ENCODE data around the gene GAPDHS. TPM values are rescaled to one million over a fixed set of nuclear protein-coding genes. Genes with fewer than 3 reads are reported as not detected.

The GAPDHS gene
- total and polyA plus RNA-seq, 2 experiments from 2014 or later = not detected

DNA sequence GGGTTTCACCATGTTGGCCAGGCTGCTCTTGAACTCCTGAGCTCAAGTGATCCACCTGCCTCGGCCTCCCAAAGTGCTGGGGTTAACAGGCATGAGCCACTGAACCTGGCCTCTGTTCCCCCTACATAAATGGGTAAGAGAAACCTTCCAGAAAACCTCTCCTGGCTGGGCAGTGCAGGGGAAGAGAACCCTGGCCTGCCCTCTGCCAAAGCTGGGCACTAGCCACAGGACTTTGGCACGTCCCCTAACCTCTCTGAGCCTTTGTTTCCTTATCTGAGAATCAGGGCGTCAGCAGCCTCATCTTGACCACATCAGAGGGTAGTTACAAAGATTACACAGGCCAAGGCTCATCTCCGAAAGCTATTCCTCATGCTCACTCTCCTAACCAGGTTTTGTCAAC is 7.4 kb upstream of the GAPDHS start:
- no peak overlapping the region for H3K4me3 ChIP-seq
- H3K4me1 ChIP-seq (ENCODE audit: insufficient read depth) = no peaks in the 10 kb centered on the region
- TF ChIP-seq EZH2 (IDR thresholded peaks at IDR 0.05; ENCODE audit: borderline replicate concordance) = no peak
- TF ChIP-seq CTCF (IDR thresholded peaks at IDR 0.05; ENCODE audit: poor library complexity) = no peak
- TF ChIP-seq EZH2phosphoT487 (IDR thresholded peaks at IDR 0.05; ENCODE audit: low read depth, severe bottlenecking, unreplicated experiment) = no peak
- no peaks in the 10 kb centered on the region for H3K79me2 ChIP-seq
- no peaks in the 10 kb centered on the region for H4K20me1 ChIP-seq (ENCODE audit: insufficient read depth, poor library complexity, severe bottlenecking)
- H2AFZ ChIP-seq = no peak overlapping the region
- H3K27me3 ChIP-seq = peaks cover 7% of the 10 kb centered on the region
- 71% methylated on average over 4 of the region's 4 CpGs for WGBS (ENCODE audit: low lambda C conversion rate, missing lambda C conversion rate)
- H3K4me2 ChIP-seq = no peak overlapping the region
- H3K36me3 ChIP-seq (replicated peaks; ENCODE audit: insufficient read depth, low read depth) = no peaks in the 10 kb centered on the region
- no peaks in the 10 kb centered on the region for H3K9me2 ChIP-seq (replicated peaks; ENCODE audit: insufficient read depth)
- no peak overlapping the region for H3K27ac ChIP-seq
- no peaks in the 10 kb centered on the region for H3K9me3 ChIP-seq (ENCODE audit: low read depth)
- no peak for DNase-seq (ENCODE audit: low spot score)

DNA sequence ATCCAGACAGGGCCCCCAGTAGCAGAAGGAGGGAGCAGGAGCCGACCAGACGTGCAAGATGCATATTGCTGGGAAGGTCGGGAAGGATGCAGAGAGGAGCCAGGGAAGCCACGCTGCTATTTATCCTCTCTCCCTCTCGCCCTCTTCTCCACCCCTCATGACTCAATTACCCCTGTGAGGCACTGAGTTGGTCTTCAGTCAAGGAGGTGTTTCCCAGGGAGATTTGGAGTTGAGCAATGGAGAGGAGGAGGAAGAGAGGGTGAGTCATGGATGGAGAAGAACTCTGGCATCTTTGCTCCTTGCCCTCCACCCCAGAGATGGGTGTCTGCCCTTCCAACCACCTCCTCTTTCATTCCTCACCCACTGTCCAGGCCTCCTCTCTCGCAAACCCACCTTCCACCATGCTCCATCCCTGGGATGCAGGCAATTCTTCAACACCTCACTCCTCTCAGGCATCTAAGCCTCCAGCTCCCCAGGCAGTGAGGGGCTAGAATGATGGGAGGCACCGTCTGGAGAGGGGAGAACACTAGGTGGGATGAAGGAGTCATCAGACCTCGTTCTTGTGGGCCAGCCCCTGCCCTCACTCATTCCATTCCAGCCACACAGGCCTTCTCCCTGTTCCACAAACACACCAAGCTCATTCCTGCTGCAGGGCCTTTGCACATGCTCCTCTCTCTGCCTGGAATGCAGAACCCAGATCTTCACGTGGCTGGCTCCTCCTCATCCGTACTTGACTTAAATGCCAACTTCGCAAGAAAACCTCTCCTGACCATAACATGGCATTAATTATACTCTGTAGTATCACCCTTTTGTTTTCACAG is 4.8 kb upstream of the GAPDHS start, which contains the start of gene SBSN:
Gene SBSN, minus strand, starts transcription at position 94 of the 821 bp plus-strand sequence. Its CDS starts 30 bp downstream, at position 64.
- Histone ChIP-seq H3K9me3 (ENCODE audit: low read depth) (no peaks in the 10 kb centered on the region), H3K79me2 (no peaks in the 10 kb centered on the region), H3K9me2 (replicated peaks; ENCODE audit: insufficient read depth) (no peaks in the 10 kb centered on the region), H3K4me2 (no peak within 1 kb of the TSS), H3K27ac (no peak within 1 kb of the TSS), H2AFZ (no peak within 1 kb of the TSS), H3K27me3 (peaks cover 7% of the 10 kb centered on the region), H3K4me3 (no peak within 1 kb of the TSS), H4K20me1 (ENCODE audit: insufficient read depth, poor library complexity, severe bottlenecking) (no peaks in the 10 kb centered on the region), H3K4me1 (ENCODE audit: insufficient read depth) (no peaks in the 10 kb centered on the region), H3K36me3 (replicated peaks; ENCODE audit: insufficient read depth, low read depth) (no peaks in the 10 kb centered on the region)
- DNase-seq (ENCODE audit: low spot score) = no peak
- 84% methylated on average over 11 of the region's 11 CpGs for WGBS (ENCODE audit: low lambda C conversion rate, missing lambda C conversion rate)
- no peak for TF ChIP-seq EZH2 (IDR thresholded peaks at IDR 0.05; ENCODE audit: borderline replicate concordance)
- TF ChIP-seq EZH2phosphoT487 (IDR thresholded peaks at IDR 0.05; ENCODE audit: low read depth, severe bottlenecking, unreplicated experiment) = no peak
- TF ChIP-seq CTCF (IDR thresholded peaks at IDR 0.05; ENCODE audit: poor library complexity) = no peak

GRCh38 chr19:35529241-35530218 is 3.7 kb upstream of the GAPDHS start:
- H3K9me2 ChIP-seq (replicated peaks; ENCODE audit: insufficient read depth) = no peaks in the 10 kb centered on the region
- H3K4me3 ChIP-seq = no peak overlapping the region
- no peaks in the 10 kb centered on the region for H3K4me1 ChIP-seq (ENCODE audit: insufficient read depth)
- H3K36me3 ChIP-seq (replicated peaks; ENCODE audit: insufficient read depth, low read depth) = no peaks in the 10 kb centered on the region
- H2AFZ ChIP-seq = no peak overlapping the region
- H3K4me2 ChIP-seq = no peak overlapping the region
- TF ChIP-seq EZH2 (IDR thresholded peaks at IDR 0.05; ENCODE audit: borderline replicate concordance) = no peak
- H3K27me3 ChIP-seq = peaks cover 2% of the 10 kb centered on the region
- no peak for DNase-seq (ENCODE audit: low spot score)
- no peak overlapping the region for H3K27ac ChIP-seq
- H3K9me3 ChIP-seq (ENCODE audit: low read depth) = no peaks in the 10 kb centered on the region
- H4K20me1 ChIP-seq (ENCODE audit: insufficient read depth, poor library complexity, severe bottlenecking) = no peaks in the 10 kb centered on the region
- WGBS (ENCODE audit: low lambda C conversion rate, missing lambda C conversion rate) = 75% methylated on average over 17 of the region's 19 CpGs
- no peaks in the 10 kb centered on the region for H3K79me2 ChIP-seq

Measured in hepatocyte (in vitro differentiated cells).